Fibroblast of mammary gland (primary cell): ENCODE measurements around the gene ACSS2.

Experiments used
- DNase-seq: peaks from one replicate; pipeline ENCODE4 v3.0.0-alpha.2; 2010; ENCODE audit warnings: low read depth
- H3K4me3 ChIP-seq: 2 replicates; pipeline ENCODE4 v1.5.1; 2011; ENCODE audit warnings: low read depth, mild to moderate bottlenecking, low read length, moderate library complexity; ENCODE audit not compliant: control insufficient read depth
- TF ChIP-seq, protein P1 (sequence below): conservative IDR thresholded peaks from 2 replicates; pipeline ENCODE4 v1.5.1; 2011; ENCODE audit warnings: low read depth, low read length, inconsistent platforms; ENCODE audit not compliant: control insufficient read depth, insufficient read depth

The ACSS2 gene

DNA sequence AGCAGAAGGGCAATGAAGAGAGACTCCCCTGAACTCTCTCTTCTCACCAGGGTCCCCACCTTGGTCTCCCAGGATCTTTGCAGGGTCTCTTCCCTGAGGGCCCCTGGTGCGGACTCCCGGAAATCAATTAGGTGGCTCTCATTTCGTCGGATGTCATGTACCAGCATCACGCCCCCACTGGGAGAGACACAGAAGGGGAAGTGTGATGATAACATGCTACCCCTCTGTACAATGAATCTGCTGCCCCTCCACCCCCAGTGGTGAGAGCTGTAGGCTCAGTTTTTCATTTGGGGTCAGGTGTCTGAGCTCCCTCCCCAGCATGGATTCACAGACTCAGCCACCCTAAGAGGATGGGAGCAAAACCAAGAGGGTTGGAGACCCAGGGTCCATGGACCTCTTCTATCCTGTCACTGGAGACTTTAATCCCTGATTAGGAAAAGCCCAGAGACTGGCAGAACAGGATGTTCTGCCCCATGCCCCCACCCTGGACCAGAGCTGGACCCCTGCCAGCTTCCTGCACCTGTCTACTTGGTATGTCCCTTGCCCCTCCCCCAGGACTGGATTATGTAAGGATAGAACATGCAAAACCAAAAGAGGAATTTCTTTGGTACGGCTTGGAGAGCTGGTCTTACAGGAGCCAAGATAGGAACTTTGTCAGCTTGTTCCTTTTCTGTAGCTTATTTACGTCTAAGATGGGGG lies 14.9 kb upstream of the ACSS2 start:
- no peak for DNase-seq
- H3K4me3 ChIP-seq = no peak overlapping the region
- TF ChIP-seq, protein P1, sequence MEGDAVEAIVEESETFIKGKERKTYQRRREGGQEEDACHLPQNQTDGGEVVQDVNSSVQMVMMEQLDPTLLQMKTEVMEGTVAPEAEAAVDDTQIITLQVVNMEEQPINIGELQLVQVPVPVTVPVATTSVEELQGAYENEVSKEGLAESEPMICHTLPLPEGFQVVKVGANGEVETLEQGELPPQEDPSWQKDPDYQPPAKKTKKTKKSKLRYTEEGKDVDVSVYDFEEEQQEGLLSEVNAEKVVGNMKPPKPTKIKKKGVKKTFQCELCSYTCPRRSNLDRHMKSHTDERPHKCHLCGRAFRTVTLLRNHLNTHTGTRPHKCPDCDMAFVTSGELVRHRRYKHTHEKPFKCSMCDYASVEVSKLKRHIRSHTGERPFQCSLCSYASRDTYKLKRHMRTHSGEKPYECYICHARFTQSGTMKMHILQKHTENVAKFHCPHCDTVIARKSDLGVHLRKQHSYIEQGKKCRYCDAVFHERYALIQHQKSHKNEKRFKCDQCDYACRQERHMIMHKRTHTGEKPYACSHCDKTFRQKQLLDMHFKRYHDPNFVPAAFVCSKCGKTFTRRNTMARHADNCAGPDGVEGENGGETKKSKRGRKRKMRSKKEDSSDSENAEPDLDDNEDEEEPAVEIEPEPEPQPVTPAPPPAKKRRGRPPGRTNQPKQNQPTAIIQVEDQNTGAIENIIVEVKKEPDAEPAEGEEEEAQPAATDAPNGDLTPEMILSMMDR = no peak

DNA sequence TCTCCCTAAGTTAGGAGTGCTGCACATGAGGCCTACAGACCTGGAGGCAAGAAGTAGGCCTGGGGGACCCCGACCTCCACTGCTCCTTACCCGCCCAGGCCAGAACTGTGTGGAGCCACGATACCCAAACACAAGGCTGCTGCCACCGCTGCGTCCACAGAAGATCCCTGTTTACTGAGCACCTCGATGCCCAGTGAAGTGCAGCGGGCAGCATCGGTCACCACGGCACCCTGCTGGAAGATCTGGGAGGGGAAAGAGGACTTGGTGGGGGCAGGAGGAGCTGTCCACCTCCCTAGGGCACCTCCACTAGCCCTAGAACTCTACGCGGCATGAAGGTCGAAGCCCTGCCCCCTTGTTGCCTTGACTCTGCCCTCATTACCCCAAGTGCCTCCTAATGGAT lies 13.7 kb upstream of the ACSS2 start:
- no peak for DNase-seq
- H3K4me3 ChIP-seq = no peak overlapping the region
- TF ChIP-seq, protein P1 = no peak

DNA sequence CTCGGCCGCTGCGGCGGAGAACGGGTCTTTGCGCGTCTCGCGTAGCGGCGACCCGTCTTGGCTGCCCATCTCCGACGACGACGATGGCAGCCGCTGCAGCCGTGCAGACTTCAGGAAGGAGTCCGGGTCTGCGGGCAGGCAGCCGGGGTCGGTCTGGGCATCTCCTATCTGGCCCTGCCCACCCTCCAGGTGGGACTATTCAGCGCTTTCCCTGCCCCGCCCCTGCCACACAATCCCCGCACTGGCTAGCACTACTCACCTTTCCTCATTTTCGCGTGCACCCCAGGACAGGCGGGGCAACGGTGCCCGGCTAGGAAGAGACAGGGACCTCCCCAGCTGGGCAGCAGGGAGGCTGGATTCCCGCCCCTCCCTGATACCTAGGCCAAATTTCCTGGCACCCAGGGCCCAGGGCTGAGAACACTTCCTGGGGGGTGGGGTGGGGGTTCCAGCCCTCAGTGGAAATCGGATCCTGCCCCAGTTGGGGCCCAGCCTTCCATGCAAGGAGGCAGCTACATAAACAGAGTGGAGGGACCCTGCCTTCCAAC lies 12.9 kb upstream of the ACSS2 start:
- TF ChIP-seq, protein P1 = no peak
- H3K4me3 ChIP-seq = no peak overlapping the region
- DNase-seq = no peak

DNA sequence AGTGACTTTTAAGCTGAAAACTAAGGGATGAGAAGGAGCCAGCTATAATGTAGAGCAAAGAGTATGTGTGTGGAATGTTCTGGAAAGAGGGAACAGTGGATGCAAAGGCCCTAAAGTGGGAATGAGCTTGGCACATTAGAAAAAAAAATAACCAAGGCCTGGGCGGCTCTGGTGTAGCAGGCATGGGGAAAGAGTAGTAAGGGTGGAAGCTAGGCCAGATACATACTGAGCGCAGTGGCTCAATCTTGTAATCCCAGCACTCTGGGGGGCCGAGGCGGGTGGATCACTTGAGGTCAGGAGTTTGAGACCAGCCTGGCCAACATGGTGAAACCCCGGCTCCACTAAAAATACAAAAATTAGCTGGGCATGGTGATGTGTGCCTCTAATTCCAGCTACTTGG lies 12.2 kb upstream of the ACSS2 start:
- no peak overlapping the region for H3K4me3 ChIP-seq
- TF ChIP-seq, protein P1 = no peak
- no peak for DNase-seq

DNA sequence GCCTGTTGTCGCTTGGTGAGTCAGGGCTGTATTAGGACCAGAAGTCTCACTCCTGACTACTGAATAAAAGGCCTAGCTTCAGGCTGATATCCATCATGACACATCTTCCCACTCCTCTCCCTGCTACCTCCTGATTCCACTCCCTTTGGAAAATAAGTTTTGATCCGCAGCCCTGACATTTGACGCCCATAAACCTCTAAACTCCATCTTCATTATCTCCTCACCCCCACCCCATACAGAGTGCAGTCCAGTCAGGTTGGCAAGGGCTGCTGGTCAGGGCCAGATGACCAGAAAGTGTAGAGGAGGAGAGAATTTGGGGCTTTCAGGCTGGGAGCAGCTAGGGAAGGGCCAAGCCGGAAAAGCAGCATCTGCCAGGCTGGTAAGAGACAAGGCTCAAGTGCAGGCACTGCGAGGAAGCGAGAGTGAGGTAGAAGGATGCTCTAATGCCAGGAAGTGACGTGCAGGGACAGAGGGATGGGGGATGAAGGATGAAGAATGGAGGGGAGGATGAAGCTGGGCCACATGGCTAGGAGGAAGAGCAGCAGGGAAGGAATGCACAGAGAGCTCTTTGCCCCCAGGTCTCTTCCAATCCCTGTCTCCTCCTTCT lies 5.0 kb upstream of the ACSS2 start:
- TF ChIP-seq, protein P1 = no peak
- H3K4me3 ChIP-seq = no peak overlapping the region
- no peak for DNase-seq

DNA sequence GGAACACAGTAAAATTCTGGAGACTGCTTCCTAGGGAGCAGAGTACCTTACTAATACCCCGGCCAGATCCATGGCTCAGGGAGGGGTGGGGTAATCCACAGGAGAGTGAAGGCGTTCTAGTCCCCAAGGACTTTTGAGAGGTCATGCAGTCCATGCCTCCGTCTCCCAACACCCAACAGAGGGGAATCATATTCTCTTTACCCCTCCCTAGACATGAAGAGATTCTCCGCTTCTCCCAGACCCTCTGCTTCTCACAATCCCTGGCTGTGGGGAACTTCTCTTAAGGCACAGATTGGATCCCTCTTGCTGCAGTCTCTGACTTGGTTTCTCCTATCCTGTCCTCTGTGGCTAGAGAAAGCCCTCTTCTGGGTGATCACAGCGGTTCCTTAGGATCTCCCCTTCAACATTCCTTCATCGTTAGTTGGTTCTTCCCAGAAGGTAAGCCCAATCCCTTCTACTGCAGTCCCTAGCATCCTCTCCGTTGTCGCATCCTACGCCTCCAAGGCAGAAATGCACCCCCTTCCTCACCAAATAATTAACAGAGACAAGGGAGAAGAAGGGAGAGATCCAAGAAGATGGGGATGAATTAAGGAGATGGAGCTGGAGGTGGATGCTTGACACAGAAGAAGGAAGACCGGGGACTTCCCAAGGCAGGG lies 4.3 kb upstream of the ACSS2 start:
- no peak for DNase-seq
- H3K4me3 ChIP-seq = peak overlapping the region; percentile 66
- TF ChIP-seq, protein P1 = no peak
